GM12878 (cell line): ENCODE results near the gene TIRAP. TPM values are rescaled to one million over a fixed set of nuclear protein-coding genes. Genes with fewer than 3 reads are reported as not detected.

Source experiments
- CBFB ChIP-seq: IDR thresholded peaks from 2 replicates; pipeline ENCODE4 v1.6.1; 2016; ENCODE audit warnings: antibody characterized with exemption, low read depth
- E2F8 ChIP-seq: fragments of 450-650 bp; IDR thresholded peaks from 2 replicates; pipeline ENCODE4 v1.6.1; 2018; ENCODE audit warnings: mild to moderate bottlenecking, low read depth, moderate library complexity; ENCODE audit not compliant: partially characterized antibody
- HDAC2 ChIP-seq: fragments of 200-600 bp; sonication (generic); IDR thresholded peaks from 2 replicates; pipeline ENCODE4 v1.6.1; 2017
- HDGF ChIP-seq: fragments of 450-650 bp; IDR thresholded peaks from 2 replicates; pipeline ENCODE4 v1.6.1; 2016; ENCODE audit warnings: antibody characterized with exemption
- HSF1 ChIP-seq: fragments of 150-350 bp; IDR thresholded peaks from 2 replicates; pipeline ENCODE4 v1.6.1; 2014; ENCODE audit warnings: mild to moderate bottlenecking, low read depth, low read length
- IRF3 ChIP-seq: fragments of 450-650 bp; IDR thresholded peaks from 2 replicates; pipeline ENCODE4 v1.6.1; 2014; ENCODE audit warnings: mild to moderate bottlenecking
- LARP7 ChIP-seq: fragments of 450-650 bp; IDR thresholded peaks from 2 replicates; pipeline ENCODE4 v1.6.1; 2017; ENCODE audit warnings: mild to moderate bottlenecking
- NFXL1 ChIP-seq: fragments of 450-650 bp; IDR thresholded peaks from 2 replicates; pipeline ENCODE4 v1.6.1; 2017; ENCODE audit warnings: antibody characterized with exemption, mild to moderate bottlenecking, borderline replicate concordance
- NFYB ChIP-seq: IDR thresholded peaks from 2 replicates; pipeline ENCODE4 v1.6.1; 2011; ENCODE audit warnings: low read depth, mild to moderate bottlenecking, low read length, improper control_type of control experiment, moderate library complexity; ENCODE audit not compliant: insufficient read depth
- NKRF ChIP-seq: fragments of 450-650 bp; conservative IDR thresholded peaks from 2 replicates; pipeline ENCODE4 v1.6.1; 2017; ENCODE audit warnings: mild to moderate bottlenecking, moderate library complexity
- PKNOX1 ChIP-seq: fragments of 450-650 bp; IDR thresholded peaks from 2 replicates; pipeline ENCODE4 v1.6.1; 2016; ENCODE audit warnings: mild to moderate bottlenecking
- POLR2AphosphoS5 ChIP-seq: IDR thresholded peaks from 2 replicates; pipeline ENCODE4 v1.6.1; 2011; ENCODE audit warnings: mild to moderate bottlenecking, low read length, inconsistent platforms
- TARDBP ChIP-seq: IDR thresholded peaks from 2 replicates; pipeline ENCODE4 v1.6.1; 2016; ENCODE audit warnings: borderline replicate concordance
- ZBTB33 ChIP-seq: fragments of 450-650 bp; IDR thresholded peaks from 2 replicates; pipeline ENCODE4 v1.6.1; 2017; ENCODE audit warnings: mild to moderate bottlenecking
- ZNF622 ChIP-seq: fragments of 450-650 bp; IDR thresholded peaks from 2 replicates; pipeline ENCODE4 v1.6.1; 2017; ENCODE audit warnings: mild to moderate bottlenecking, inconsistent platforms
- polyA plus RNA-seq, 11 experiments: library from polyadenylated mRNA; depleted of rRNA in 4 of 11; unstranded in 6 of 11; stranded (reverse) in 5 of 11; fragments of >200 nt; fragmentation: Nextera tagmentation in 4 of 11; fragmentation: Illumina TruSeq in 1 of 11; extraction: Ambion mirVana in 4 of 11; extraction: Trizol in 1 of 11; gene quantifications; 1 replicate in 1 of 11; 2 replicates in 10 of 11; pipeline versions ENCODE4 v1.2.1 to v1.2.3, GENCODE V29; 2011 to 2016; ENCODE audit warnings: inconsistent platforms in 2 of 11, missing spikeins in 2 of 11, low read depth in 1 of 11
- total RNA-seq, 4 experiments: library from RNA; depleted of rRNA in 3 of 4; stranded (reverse); fragments of >200 nt in 3 of 4; fragmentation: Illumina TruSeq in 1 of 4; extraction: Trizol in 1 of 4; gene quantifications; 2 replicates each; pipeline versions ENCODE4 v1.2.1 to v1.2.3, GENCODE V29; 2013 to 2021

TIRAP gene
- total and polyA plus RNA-seq, 10 of the 15 experiments (the other 5 are each of a cell fraction or from before 2014, with no cell fraction given): 0.76 to 9.9 (median 4.7) TPM

- TF ChIP-seq IRF3 (no peak), TARDBP (no peak), ZBTB33 (no peak), PKNOX1 (no peak), ZNF622 (no peak), E2F8 (no peak), HSF1 (no peak), CBFB (no peak), POLR2AphosphoS5 (peak; percentile 21; the same call in 1 of the 2 replicates), HDGF (no peak), HDAC2 (no peak), NKRF (peak; percentile 66), LARP7 (peak; percentile 69), NFYB (no peak), NFXL1 (no peak)
Observed at GRCh38 chr11:126282736-126283591, at the start of gene TIRAP (continued).
